Nephron (organoid): ENCODE measurements around the gene ASCC1.

Experiments used
- H3K27ac Mint-ChIP-seq, 3 experiments: 2 replicates each; pipeline ENCODE4 v1.8.0; 2020; ENCODE audit warnings: mixed read lengths in 3 of 3, mild to moderate bottlenecking in 2 of 3, moderate library complexity in 1 of 3
- H3K27me3 Mint-ChIP-seq: 2 replicates; pipeline ENCODE4 v1.8.0; 2021; ENCODE audit warnings: low read depth, mild to moderate bottlenecking, moderate library complexity, mixed read lengths
- H3K36me3 Mint-ChIP-seq: 2 replicates; pipeline ENCODE4 v1.8.0; 2020; ENCODE audit warnings: low read depth, mixed read lengths
- H3K4me1 Mint-ChIP-seq: 2 replicates; pipeline ENCODE4 v1.8.0; 2020; ENCODE audit warnings: mixed read lengths
- H3K4me3 Mint-ChIP-seq, 3 experiments: 2 replicates each; pipeline ENCODE4 v1.8.0; 2020; ENCODE audit warnings: mild to moderate bottlenecking in 3 of 3, mixed read lengths in 3 of 3, moderate library complexity in 2 of 3
- H3K9me3 Mint-ChIP-seq: 2 replicates; pipeline ENCODE4 v1.8.0; 2020; ENCODE audit warnings: mixed read lengths
- TF ChIP-seq, protein P1 (sequence below), 3 experiments: fragments of 200-600 bp; sonication (generic); IDR thresholded peaks; one replicate each; pipeline ENCODE4 v1.5.0; 2021; ENCODE audit warnings: antibody characterized with exemption in 3 of 3; ENCODE audit not compliant: unreplicated experiment in 3 of 3

Gene ASCC1

DNA sequence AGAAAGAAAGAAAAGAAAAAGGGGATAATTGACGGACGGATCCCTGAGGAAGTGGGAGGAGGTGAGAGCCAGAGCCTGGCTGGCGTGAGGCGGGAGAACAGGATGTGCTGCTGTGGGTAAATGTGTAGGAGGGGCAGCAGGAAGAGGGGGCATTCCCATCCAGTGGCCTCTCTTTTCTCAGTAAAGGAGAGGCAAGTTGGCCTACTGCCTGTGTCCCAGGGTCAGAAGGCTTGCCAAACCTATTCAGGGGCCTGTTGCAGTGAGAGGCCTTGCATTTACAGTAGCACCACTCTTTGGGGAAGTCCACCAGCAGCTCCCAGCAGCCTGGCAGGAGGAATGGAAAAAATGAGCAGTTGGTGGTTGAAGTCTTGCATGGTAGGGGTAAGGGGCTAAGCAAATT is 26.6 kb upstream of the ASCC1 start:
- Mint-ChIP-seq H3K36me3 (peaks cover under 1% of the 10 kb centered on the region), H3K4me1 (peaks cover 60% of the 10 kb centered on the region), H3K9me3 (no peaks in the 10 kb centered on the region), H3K27ac (peak overlapping the region; percentile 98 to 99 (median 98)), H3K27me3 (peaks cover 5% of the 10 kb centered on the region), H3K4me3 (peak overlapping the region; percentile 33 to 53 (median 47))
- TF ChIP-seq, protein P1, sequence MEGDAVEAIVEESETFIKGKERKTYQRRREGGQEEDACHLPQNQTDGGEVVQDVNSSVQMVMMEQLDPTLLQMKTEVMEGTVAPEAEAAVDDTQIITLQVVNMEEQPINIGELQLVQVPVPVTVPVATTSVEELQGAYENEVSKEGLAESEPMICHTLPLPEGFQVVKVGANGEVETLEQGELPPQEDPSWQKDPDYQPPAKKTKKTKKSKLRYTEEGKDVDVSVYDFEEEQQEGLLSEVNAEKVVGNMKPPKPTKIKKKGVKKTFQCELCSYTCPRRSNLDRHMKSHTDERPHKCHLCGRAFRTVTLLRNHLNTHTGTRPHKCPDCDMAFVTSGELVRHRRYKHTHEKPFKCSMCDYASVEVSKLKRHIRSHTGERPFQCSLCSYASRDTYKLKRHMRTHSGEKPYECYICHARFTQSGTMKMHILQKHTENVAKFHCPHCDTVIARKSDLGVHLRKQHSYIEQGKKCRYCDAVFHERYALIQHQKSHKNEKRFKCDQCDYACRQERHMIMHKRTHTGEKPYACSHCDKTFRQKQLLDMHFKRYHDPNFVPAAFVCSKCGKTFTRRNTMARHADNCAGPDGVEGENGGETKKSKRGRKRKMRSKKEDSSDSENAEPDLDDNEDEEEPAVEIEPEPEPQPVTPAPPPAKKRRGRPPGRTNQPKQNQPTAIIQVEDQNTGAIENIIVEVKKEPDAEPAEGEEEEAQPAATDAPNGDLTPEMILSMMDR (IDR thresholded peaks at IDR 0.05; ENCODE audit: unreplicated experiment in 3 of 3) = no peak

DNA sequence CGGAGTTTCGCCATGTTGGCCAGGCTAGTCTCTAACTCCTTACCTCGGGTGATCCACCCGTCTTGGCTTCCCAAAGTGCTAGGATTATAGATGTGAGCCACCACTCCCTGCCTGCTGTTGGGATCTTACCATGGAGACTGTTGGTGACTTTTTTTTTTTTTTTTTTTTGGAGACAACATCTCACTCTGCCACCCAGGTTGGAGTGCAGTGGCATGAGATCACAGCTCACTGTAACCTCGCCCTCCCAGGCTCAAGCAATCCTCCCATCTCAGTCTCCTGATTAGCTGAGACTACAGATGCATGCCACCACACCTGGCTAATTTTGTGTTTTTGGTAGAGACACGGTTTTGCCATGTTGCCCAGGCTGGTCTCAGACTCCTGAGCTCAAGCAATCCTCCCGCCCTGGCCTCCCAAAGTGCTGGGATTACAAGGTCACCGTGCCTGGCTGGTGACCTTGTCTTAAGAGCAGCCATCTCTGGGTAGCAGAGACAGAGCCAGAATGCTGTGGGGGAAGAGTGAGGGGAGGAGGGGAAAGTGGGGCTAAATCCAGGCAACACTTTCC is 25.7 kb upstream of the ASCC1 start:
- Mint-ChIP-seq H3K36me3 (peaks cover 7% of the 10 kb centered on the region), H3K4me1 (peaks cover 59% of the 10 kb centered on the region), H3K4me3 (no peak overlapping the region), H3K27ac (peak overlapping the region; percentile 98 to 99 (median 98)), H3K27me3 (peaks cover 5% of the 10 kb centered on the region), H3K9me3 (no peaks in the 10 kb centered on the region)
- TF ChIP-seq, protein P1 (IDR thresholded peaks at IDR 0.05; ENCODE audit: unreplicated experiment in 3 of 3) = no peak

DNA sequence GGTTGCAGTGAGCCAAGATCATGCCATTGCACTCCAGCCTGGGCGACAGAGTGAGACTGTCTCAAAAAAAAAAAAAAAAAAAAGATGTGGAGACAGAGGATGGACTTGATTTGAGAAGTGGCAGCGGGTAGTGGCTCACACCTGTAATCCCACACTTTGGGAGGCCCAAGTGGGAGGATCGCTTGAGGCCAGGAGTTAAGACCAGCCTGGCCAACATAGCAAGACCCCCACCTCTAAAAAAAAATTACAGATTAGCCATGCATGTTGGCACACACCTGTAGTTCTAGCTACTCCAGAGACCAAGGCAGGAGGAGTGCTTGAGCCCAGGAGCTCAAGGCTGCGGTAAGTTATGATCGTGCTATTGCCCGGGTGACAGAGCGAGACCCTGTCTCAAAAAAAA is 24.3 kb upstream of the ASCC1 start:
- H3K27me3 Mint-ChIP-seq = peaks cover 5% of the 10 kb centered on the region
- H3K9me3 Mint-ChIP-seq = no peaks in the 10 kb centered on the region
- no peak overlapping the region for H3K4me3 Mint-ChIP-seq
- TF ChIP-seq, protein P1 (IDR thresholded peaks at IDR 0.05; ENCODE audit: unreplicated experiment in 3 of 3) = no peak
- no peak overlapping the region for H3K27ac Mint-ChIP-seq
- peaks cover 55% of the 10 kb centered on the region for H3K4me1 Mint-ChIP-seq
- H3K36me3 Mint-ChIP-seq = peaks cover 17% of the 10 kb centered on the region

DNA sequence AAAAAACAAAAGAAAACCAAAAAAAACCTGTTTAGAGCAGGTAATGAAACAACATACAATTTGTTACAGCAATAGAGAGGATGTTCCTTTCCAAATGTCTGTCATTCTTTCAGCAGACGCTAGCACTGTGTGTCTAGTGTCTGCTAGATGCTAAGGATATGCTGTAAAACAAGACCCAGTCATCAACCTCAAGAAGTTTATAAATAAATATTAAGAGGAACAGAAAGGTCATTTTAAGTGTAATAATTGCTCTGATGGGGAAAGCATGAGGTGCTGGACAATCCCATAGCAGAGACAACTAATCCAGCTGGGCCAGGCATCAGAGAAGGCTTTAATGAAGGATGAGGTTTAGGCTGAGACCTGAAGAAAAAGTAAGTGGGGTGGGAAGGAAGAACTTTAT is 23.3 kb upstream of the ASCC1 start:
- Mint-ChIP-seq H3K36me3 (peaks cover 21% of the 10 kb centered on the region), H3K27ac (peak overlapping the region; percentile 50 to 71 (median 70)), H3K9me3 (no peaks in the 10 kb centered on the region), H3K27me3 (peaks cover 5% of the 10 kb centered on the region), H3K4me1 (peaks cover 48% of the 10 kb centered on the region), H3K4me3 (no peak overlapping the region)
- TF ChIP-seq, protein P1 (IDR thresholded peaks at IDR 0.05; ENCODE audit: unreplicated experiment in 3 of 3) = no peak

DNA sequence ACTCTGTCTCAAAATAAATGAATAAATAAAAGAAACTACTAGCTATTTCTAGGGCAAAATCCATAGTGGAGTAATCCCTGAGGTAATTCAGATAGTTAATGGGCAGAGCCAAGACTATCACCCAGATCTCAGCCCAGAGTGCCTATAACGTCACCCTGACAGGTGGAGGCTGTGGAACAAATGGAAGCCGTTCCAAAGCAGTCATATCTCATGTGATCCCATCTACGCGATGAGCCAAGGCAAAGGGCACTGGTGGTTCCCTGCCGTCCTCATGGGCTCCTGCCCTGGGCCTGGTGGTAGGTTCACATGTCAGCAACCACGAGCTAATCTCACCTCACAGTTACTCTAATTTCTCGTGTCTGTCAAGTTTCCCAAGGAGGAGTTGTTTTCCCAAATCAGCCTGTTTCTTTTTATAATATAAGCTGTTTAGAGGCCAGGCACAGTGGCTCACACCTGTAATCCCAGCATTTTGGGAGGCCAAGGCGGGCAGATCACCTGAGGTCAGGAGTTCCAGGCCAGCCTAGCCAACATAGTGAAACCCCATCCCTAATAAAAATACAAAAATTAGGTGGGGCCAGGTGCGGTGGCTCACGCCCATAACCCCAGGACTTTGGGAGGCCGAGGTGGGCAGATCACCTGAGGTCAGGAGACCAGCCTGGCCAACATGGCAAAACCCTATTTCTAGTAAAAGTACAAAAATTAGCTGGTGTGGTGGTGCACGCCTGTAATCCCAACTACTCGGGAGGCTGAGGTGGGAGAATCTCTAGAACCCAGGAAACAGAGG is 22.5 kb upstream of the ASCC1 start:
- H3K9me3 Mint-ChIP-seq = no peaks in the 10 kb centered on the region
- H3K27ac Mint-ChIP-seq = no peak overlapping the region
- no peak overlapping the region for H3K4me3 Mint-ChIP-seq
- TF ChIP-seq, protein P1 (IDR thresholded peaks at IDR 0.05; ENCODE audit: unreplicated experiment in 3 of 3) = no peak
- peaks cover 5% of the 10 kb centered on the region for H3K27me3 Mint-ChIP-seq
- peaks cover 39% of the 10 kb centered on the region for H3K4me1 Mint-ChIP-seq
- peaks cover 23% of the 10 kb centered on the region for H3K36me3 Mint-ChIP-seq
